Lung (tissue), 12 donors: ENCODE results near the gene VGLL4. TPM values are rescaled to one million over a fixed set of nuclear protein-coding genes. Genes with fewer than 3 reads are reported as not detected.
"Not testable (repeated sequence)": the region's sequence is repeated elsewhere in the genome, so short reads cannot be mapped to it uniquely, and the experiment has no call there.

Experiments used
- ATAC-seq: fragments of 200-7000 bp; cut with Tn5 transposase; one replicate; pipeline ENCODE4 v1.9.1; 2020; ENCODE audit warnings: moderate number of reproducible peaks; ENCODE audit not compliant: insufficient read depth, low FRiP score
- DNase-seq, 3 donors: peaks; one replicate each; pipeline ENCODE4 v3.0.0-alpha.2; 2013 to 2017
- H3K27ac ChIP-seq, 2 donors: one replicate each; pipeline ENCODE4 v1.5.1; 2013; ENCODE audit warnings: mild to moderate bottlenecking in 2 of 2, moderate library complexity in 2 of 2, control low read depth in 1 of 2, inconsistent platforms in 1 of 2, low read depth in 1 of 2, low read length in 1 of 2
- H3K27me3 ChIP-seq, 3 donors: one replicate each; pipeline ENCODE4 v1.5.1; 2013; ENCODE audit warnings: low read length in 2 of 3; ENCODE audit not compliant: control insufficient read depth in 3 of 3, insufficient read depth in 3 of 3
- H3K36me3 ChIP-seq, 4 donors: one replicate each; pipeline ENCODE4 v1.5.1; 2013; ENCODE audit warnings: low read length in 4 of 4, mild to moderate bottlenecking in 1 of 4, moderate library complexity in 1 of 4; ENCODE audit not compliant: control insufficient read depth in 4 of 4, insufficient read depth in 4 of 4
- H3K4me1 ChIP-seq, 5 donors: one replicate each; pipeline ENCODE4 v1.5.1; 2013; ENCODE audit warnings: low read length in 5 of 5, mild to moderate bottlenecking in 2 of 5, moderate library complexity in 1 of 5; ENCODE audit not compliant: control insufficient read depth in 5 of 5, insufficient read depth in 5 of 5
- H3K4me3 ChIP-seq: one replicate; pipeline ENCODE4 v1.5.1; 2013; ENCODE audit warnings: mild to moderate bottlenecking, control low read depth, moderate library complexity
- H3K9ac ChIP-seq, 2 donors: one replicate each; pipeline ENCODE4 v1.5.1; 2013; ENCODE audit warnings: low read length in 2 of 2, control low read depth in 1 of 2; ENCODE audit not compliant: insufficient read depth in 1 of 2
- H3K9me3 ChIP-seq, 4 donors: one replicate each; pipeline ENCODE4 v1.5.1; 2013; ENCODE audit warnings: low read length in 3 of 4, mild to moderate bottlenecking in 1 of 4, moderate library complexity in 1 of 4; ENCODE audit not compliant: control insufficient read depth in 4 of 4, insufficient read depth in 3 of 4
- WGBS, 2 donors: extraction: QIAGEN DNeasy Blood & Tissue Kit; methylation state at CpG; one replicate each; pipeline ENCODE4 v1.1.7; 2013; 5-methylcytosine and 5-hydroxymethylcytosine counted together
- polyA plus RNA-seq, 2 donors: library from polyadenylated mRNA; stranded (reverse); fragments of 200-250 nt; gene quantifications; one replicate each; pipeline ENCODE4 v1.2.1, GENCODE V29; 2013
- total RNA-seq, 2 donors: library from RNA; depleted of rRNA in 1 of 2; stranded (reverse); fragments of >200 nt in 1 of 2; gene quantifications; one replicate each; pipeline ENCODE4 v1.2.1, GENCODE V29; 2014 to 2021
- TF ChIP-seq, protein P1 (sequence below): IDR thresholded peaks from 2 replicates; pipeline ENCODE4 v1.5.1; 2012; ENCODE audit warnings: mild to moderate bottlenecking; ENCODE audit errors: control extremely low read depth, extremely low read depth
- donor health status: control.
- donor health status: control.
- donor health status: Bipolar disorder and iron deficiency.
- donor health status: healthy.
- donor health status: DM: yes; HTN: yes; CAD: no.

Gene VGLL4
- total and polyA plus RNA-seq, 4 donors, result 30.5 to 94.1 (median 39.3) TPM

- Histone ChIP-seq H3K4me1 (peaks cover 0 to 9% (median 6%) of the 10 kb centered on the region in 5 donors), H3K4me3 (no peak overlapping the region), H3K9me3 (no peaks in the 10 kb centered on the region), H3K27me3 (no peaks in the 10 kb centered on the region), H3K27ac (no peak overlapping the region), H3K9ac (no peak overlapping the region), H3K36me3 (peaks cover 0 to 3% (median 0%) of the 10 kb centered on the region in 4 donors)
- TF ChIP-seq, protein P1, sequence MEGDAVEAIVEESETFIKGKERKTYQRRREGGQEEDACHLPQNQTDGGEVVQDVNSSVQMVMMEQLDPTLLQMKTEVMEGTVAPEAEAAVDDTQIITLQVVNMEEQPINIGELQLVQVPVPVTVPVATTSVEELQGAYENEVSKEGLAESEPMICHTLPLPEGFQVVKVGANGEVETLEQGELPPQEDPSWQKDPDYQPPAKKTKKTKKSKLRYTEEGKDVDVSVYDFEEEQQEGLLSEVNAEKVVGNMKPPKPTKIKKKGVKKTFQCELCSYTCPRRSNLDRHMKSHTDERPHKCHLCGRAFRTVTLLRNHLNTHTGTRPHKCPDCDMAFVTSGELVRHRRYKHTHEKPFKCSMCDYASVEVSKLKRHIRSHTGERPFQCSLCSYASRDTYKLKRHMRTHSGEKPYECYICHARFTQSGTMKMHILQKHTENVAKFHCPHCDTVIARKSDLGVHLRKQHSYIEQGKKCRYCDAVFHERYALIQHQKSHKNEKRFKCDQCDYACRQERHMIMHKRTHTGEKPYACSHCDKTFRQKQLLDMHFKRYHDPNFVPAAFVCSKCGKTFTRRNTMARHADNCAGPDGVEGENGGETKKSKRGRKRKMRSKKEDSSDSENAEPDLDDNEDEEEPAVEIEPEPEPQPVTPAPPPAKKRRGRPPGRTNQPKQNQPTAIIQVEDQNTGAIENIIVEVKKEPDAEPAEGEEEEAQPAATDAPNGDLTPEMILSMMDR, result no peak
- ATAC-seq (no peak), DNase-seq (peak in 2 of 3 donors; percentile 17 to 50)
- 76 to 80% methylated on average over 8 of the region's 8 CpGs for WGBS, 2 donors
These were observed 47.4 kb upstream of the VGLL4 start for GRCh38 chr3:11690863-11691766.

GRCh38 chr3:11689749-11690148, 46.0 kb upstream of the VGLL4 start:
- Histone ChIP-seq H3K27me3 (no peaks in the 10 kb centered on the region), H3K9ac (no peak overlapping the region), H3K9me3 (no peaks in the 10 kb centered on the region), H3K36me3 (peaks cover 0 to 1% (median 0%) of the 10 kb centered on the region in 4 donors), H3K27ac (no peak overlapping the region), H3K4me3 (no peak overlapping the region), H3K4me1 (peaks cover 0 to 9% (median 4%) of the 10 kb centered on the region in 5 donors)
- DNase-seq (no peak), ATAC-seq (no peak)
- 77% methylated on average over 8 of the region's 8 CpGs for WGBS, 2 donors
- TF ChIP-seq, protein P1, result no peak

GRCh38 chr3:11684980-11685379, 41.3 kb upstream of the VGLL4 start:
- not testable (repeated sequence) for H3K27me3 ChIP-seq, H3K27ac ChIP-seq, H3K4me3 ChIP-seq, H3K9ac ChIP-seq, H3K9me3 ChIP-seq, H3K36me3 ChIP-seq, DNase-seq, ATAC-seq, H3K4me1 ChIP-seq
- WGBS, 2 donors, result 96 to 98% methylated on average over 6 of the region's 6 CpGs

DNA sequence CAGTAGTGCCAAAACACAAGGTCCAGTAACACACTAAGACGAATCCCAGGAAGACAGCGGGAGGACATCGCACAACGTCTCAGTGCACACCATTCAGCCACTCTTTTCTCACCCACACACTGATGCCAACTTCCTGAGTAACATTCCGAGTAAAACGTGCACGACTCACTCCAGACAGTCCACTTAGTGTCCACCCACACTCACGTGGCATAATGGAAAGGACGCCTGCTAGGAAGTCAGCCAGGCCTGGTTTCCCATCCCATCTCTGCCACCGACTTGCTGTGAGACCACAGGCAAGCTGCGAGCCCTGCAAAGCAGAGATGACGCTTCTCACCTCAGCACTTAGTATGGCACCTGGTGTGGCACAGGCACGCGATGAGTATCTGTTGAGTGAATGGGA, 36.8 kb upstream of the VGLL4 start:
- TF ChIP-seq, protein P1, result no peak
- H3K9me3 ChIP-seq, result peaks cover 0 to 2% (median 0%) of the 10 kb centered on the region in 4 donors
- WGBS, 2 donors, result 83 to 86% methylated on average over 13 to 14 of the region's 14 CpGs
- ATAC-seq (no peak), DNase-seq (no peak)
- no peak overlapping the region for H3K4me3 ChIP-seq
- peaks cover 0 to 5% (median 2%) of the 10 kb centered on the region in 4 donors for H3K36me3 ChIP-seq
- H3K27me3 ChIP-seq, result no peaks in the 10 kb centered on the region
- H3K27ac ChIP-seq, result no peak overlapping the region
- H3K9ac ChIP-seq, result no peak overlapping the region
- H3K4me1 ChIP-seq, result peaks cover 0 to 2% (median 0%) of the 10 kb centered on the region in 5 donors
